GM18951 (cell line): ENCODE measurements around the gene TRPM3.

Experiments
- POLR2A ChIP-seq: IDR thresholded peaks from 4 replicates; pipeline ENCODE4 v1.6.1; 2011; ENCODE audit warnings: mild to moderate bottlenecking; ENCODE audit not compliant: insufficient read length, insufficient read depth; ENCODE audit errors: extremely low read depth
- in situ Hi-C: fragments of 300-500 bp; cut with MboI; formaldehyde crosslinking; loops from one replicate; pipeline ENCODE4 v1.12.0; 2022; ENCODE audit warnings: low sequenced_read_pairs, mixed read lengths, inconsistent platforms; ENCODE audit not compliant: unreplicated experiment

Gene TRPM3

DNA sequence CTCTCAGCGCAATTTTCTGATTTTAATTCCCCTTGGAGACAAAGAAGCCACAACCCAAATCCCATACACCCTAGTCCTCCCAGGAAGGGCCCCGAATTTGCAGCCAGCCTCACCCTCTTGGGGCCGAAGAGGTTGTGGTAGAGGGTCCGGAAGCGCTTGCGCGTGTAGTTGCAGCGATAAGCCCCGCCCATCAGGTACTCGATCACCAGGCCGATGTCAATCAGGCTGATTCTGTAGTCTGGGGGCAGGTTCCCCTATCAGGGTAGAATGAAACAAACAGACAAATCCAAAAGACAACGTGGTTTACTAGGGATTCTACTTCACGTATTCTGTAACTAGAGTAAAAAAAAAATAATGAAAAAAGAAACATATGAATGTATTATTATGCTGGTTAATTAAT is 496.3 kb downstream of the TRPM3 start:
- no peak for TF ChIP-seq POLR2A
- in situ Hi-C loops, result loop anchor here (25.0 kb wide), 1 partner anchor 637 kb away; no protein-coding TSS in a partner anchor

DNA sequence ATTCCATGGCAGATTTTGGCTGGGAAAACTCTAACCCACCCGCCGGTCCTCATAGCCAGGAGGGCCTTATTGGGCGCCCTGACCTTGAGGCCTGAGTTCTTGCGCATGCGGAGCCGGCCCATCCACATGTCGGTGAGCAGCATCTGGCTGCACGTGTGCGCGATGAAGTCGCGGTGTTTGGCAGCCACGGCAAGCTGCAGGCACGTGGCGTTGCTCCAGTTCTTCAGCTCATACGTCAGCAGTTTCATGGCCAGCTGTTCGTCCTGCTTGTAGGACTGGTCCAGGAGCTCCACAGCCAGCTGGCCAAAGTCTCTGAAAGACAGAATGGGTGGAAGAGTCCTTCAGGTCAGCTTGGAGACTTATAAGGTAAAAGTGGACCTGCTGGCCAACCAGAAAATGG is 502.6 kb downstream of the TRPM3 start:
- TF ChIP-seq POLR2A, result no peak
- in situ Hi-C loops, result no loop called here

DNA sequence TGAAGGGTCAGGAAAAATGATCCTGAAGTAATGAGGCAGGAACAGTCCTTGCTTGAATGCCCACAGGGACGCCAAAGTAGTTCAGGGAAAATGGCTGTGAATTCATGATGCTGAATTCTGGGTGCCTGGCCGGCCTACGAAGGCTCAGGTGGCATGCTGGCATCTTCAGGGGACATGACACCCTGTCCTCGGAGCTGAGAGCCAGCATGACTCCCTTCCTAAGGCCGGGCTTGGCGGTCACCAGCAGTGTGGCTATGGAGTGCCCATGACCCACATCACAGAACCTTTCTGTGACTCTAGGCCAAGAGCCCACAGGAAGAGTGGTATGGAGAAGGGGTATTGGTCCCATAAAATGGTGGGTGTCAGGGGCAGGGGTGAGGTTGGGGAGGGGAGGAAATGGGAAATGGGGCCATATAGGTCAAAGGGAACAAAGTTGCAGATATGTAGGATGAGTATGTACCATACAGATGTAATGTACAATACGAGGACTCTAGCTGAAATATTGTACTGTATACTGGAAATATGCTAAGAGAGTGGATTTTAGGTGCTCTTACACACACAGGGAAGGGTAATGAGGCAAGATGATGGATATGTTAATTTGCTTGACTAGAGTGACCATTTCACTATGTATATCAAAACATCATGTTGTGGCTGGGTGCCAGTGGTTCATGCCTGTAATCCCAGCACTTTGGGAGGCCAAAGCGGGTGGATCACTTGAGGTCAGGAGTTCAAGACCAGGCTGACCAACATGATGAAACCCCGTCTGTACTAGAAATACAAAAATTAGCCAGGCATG is 504.2 kb downstream of the TRPM3 start:
- no peak for TF ChIP-seq POLR2A
- in situ Hi-C loops, result no loop called here

DNA sequence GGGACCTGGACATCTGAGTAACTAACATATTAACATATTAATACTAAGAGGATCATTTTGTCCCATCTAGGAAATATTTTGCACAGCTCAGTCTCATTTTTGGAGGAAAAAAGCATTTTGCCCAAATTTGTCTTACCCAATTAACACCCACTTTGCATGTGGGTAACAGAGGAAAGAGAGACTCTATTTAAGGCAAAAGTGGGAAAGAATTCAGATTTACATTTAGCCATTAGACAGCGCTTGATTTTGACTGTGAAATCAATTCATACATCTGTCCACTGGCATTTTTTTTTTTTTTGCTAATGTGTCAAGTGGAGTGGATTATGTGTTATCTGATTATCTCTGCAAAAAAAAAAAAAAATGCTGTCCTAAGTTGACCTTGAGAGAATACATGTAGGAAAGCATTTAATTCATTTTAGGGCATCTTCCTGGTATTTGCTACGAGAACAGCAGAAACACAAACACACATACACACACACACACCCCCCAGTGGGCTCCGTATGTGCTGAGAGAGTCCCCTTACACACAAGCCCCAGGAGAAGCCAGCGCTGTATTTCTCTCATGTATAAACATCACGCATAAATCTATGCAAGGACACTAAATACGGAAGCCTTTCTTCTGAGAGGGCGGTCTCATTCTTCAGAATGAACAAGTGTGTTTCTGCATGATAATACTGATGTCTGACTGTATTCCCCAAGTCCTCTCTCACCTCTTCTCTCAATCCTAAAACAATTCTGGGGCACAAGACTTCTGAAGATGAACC is 505.0 kb downstream of the TRPM3 start:
- in situ Hi-C loops, result no loop called here
- TF ChIP-seq POLR2A, result no peak

DNA sequence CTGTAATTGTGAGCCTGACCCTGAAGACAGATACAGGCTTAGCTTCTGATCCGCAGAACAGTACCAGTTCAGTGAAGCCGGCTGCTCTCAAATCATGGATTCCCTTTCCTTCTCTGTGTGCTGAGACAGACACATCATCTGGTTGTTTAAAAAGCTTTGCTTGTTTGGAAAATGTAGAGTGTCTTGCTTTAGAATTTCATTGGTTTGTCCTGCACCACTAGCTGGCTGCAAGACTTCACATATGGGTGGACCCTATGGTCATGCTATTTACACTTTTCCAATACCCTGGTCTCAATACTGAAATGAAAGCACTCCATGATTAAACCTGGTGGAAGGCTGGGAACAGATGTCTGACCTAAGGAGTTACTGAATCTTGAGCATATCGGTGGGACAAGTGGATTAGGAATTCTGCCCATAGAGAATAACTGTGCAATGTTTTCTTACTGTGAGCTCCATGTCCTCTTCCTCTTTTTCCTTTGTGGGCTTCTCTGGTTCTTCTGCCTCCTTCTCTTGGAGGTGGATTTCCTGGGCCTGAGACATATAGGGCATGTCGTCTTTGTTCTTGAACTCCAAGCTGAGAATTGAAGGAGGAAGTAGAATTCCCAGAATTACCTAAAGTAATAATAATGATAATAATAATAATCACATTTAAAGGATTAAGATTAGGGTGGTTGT is 505.8 kb downstream of the TRPM3 start:
- TF ChIP-seq POLR2A, result no peak
- in situ Hi-C loops, result no loop called here

DNA sequence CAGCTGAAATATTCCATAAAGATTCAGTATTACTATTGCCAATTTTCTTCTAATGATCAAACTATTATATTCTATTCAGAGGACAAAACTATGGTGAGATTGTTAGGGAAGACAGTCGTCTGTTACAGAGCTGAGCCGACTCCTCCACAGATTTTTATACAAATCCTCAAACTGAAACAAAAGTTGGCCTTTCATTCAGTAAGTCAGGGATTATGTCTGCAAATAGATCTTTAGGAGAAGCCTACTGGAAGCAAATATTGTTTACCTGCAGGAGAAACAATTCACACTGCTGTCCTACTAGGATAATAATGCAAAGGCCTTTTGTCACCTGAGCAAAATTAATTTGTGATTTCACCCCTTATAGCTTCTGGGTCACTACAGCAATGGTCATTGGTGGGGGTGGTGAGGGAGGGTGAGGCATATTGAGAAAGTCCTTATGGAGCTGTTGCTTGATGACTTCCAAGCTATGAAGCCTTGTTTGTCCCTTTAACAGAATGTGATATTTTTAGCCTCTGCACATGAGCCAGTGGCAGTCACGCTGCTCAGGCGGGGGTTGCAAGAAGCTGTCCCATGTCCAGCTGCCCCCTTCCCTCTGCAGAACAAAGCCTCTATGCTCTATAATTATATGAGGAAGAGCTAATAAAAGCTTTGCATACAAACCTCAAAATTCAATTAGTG is 506.5 kb downstream of the TRPM3 start:
- no peak for TF ChIP-seq POLR2A
- in situ Hi-C loops, result no loop called here

DNA sequence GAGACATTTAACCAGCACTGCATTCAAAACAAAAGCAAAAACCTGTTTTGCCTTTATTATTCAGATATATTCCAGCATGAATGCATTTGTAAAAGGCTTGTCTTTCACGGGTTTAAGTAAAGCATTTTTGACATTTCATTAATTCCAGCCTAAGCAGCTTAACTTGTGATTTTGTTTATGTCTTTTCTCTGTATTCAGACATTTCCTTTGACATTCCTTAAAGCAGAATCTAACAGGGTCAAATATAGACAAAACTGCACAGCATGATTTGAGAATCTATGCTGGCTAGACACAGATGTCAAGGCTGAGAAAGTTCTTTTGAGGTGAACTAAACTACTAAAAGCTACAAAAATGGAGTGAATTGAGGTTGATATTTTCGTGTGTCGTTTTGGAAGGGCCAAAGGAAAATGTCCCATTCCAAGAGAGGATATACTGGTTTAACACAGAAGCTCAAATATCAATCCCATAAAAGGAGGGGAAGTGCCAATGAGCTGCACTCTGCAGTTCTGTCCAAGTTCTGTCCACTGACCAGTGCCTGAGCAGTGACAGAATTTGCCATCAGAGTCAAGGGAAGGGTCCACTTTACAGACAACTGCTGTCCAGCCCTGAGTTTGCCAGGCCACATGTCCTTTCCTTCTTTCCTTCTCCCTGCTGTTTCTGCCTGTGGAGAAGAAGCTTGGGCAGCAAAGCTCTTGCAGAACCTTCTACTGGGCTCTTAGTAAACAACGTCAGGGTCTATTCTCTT is 508.2 kb downstream of the TRPM3 start:
- in situ Hi-C loops, result no loop called here
- TF ChIP-seq POLR2A, result no peak

DNA sequence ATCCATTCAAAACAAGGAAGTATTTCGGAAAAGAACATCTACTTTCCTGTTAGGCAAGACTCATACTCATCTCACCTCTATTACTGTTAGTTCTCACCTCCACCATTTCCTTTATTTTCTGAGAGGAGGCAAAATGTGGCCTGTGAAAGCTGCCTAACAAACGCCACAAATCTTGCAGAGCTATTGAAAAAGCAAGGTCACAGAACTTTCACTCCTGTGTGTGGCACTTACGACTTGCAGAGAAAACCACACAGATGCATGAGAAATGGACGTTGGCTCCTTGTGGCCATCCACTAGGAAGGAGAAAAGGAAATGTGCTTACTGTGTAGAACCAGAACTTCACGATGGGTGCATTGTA is 511.2 kb downstream of the TRPM3 start:
- no peak for TF ChIP-seq POLR2A
- in situ Hi-C loops, result no loop called here

DNA sequence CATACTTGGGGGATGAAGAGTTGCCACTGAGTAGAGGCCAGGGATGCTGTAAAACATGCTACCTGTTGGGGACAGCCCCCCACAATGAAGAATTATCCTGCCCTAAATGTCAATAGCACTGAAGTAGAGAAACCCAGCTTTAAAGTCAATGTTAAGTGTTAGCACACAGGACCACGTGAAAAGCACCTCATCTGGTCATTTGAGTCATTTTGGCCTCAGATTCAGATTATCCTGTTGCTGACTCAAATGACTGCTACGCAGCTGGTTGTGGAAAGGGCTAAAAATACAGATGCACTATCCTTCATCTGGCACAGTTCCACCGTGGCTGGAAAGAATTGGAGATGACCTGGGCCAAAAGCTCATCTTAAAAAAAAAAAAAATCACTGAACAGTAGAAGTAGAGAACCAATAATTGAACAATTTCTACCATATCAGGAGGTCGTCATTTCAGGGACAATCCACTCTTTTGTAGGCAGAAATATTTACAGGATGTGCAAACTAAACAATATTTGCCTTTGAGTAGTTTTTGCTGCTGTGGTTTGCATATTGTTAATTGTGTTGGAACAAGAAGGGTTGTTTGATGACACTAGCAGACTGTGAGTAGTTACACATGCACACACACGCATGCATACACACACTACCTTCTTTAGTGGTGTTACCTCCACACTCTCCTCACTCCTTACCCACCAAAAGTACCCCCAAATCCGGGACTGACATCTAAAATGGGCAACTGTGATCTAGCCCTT is 511.7 kb downstream of the TRPM3 start:
- no peak for TF ChIP-seq POLR2A
- in situ Hi-C loops, result no loop called here

DNA sequence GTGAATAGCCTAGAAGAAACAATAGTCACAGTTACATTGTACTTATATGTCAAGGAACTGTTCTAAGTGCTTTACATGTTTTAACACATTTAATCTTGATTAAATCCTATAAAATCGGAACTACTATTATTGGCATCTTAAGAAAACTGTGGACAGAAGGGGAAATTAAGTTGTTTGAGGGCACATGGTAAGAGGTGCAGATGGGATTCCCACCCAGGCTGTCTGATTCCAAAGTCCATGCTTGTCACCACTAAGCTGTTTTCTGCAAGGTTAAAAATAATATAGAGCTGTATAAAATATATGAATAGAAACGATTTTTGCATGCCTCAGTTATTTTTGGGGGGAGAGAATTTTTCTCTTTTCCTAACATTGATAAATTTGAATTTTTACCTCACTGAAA is 512.4 kb downstream of the TRPM3 start:
- TF ChIP-seq POLR2A, result no peak
- in situ Hi-C loops, result no loop called here

DNA sequence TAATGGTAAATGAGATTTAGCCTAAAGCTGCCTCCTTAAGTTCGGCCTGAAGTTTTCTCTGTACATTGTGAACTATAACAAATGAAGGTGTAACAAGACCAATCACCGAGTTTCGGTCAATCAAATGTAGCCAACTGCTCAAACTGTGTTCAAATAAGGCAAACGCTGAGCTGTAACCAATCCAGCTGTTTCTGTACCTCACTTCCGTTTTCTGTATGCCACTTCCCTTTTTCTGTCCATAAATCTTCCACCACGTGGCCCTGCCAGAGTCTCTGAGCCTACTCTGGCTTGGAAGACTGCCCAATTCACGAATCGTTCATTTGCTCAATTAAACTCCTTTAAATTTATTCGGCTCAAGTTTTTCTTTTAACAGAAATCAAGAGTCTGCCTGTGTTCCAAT is 513.5 kb downstream of the TRPM3 start:
- in situ Hi-C loops, result no loop called here
- no peak for TF ChIP-seq POLR2A

DNA sequence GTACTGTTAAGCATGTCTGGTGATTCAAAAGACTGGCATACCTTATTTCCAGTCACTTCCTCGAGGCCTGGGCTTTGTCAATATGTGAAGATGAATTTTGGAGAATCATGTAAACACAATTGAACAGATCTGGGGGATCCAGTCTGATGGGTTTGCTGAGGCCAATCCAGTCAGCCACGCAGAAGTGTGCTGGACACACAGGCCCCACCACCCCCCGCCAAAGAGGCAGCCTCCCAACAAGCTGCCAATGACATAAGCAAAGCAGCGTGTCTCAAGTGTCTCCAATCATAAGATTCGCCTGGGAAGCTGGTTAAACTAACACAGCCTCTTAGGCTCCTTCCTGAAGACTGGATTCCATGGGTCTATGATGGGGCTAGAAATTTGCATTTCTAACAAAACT is 514.1 kb downstream of the TRPM3 start:
- in situ Hi-C loops, result no loop called here
- no peak for TF ChIP-seq POLR2A
